SU-DHL-6 (cell line): Measurements from ENCODE around the gene CHORDC1.
"Not testable (repeated sequence)": the region's sequence is repeated elsewhere in the genome, so short reads cannot be mapped to it uniquely, and the experiment has no call there.

Source experiments
- H2AFZ ChIP-seq: fragments of 200-600 bp; sonication (generic); 2 replicates; pipeline ENCODE4 v1.6.1; 2014; ENCODE audit warnings: low read depth, mild to moderate bottlenecking, moderate library complexity, mixed read lengths, antibody characterized with exemption, low read length; ENCODE audit not compliant: severe bottlenecking
- H3F3A ChIP-seq: fragments of 200-600 bp; shearing (Covaris generic); 2 replicates; pipeline ENCODE4 v1.6.0; 2016; ENCODE audit warnings: antibody characterized with exemption, mild to moderate bottlenecking; ENCODE audit not compliant: insufficient read depth
- H3K27ac ChIP-seq: fragments of 200-600 bp; sonication (generic); 2 replicates; pipeline ENCODE4 v1.5.1; 2016; ENCODE audit warnings: low read depth, mild to moderate bottlenecking, low read length, moderate library complexity, mixed read lengths
- H3K27me3 ChIP-seq: fragments of 200-600 bp; sonication (generic), shearing (Covaris generic); 2 replicates; pipeline ENCODE4 v1.6.0; 2014; ENCODE audit warnings: mild to moderate bottlenecking, low read length
- H3K36me3 ChIP-seq: fragments of 200-600 bp; sonication (generic); 2 replicates; pipeline ENCODE4 v1.6.1; 2014; ENCODE audit warnings: mild to moderate bottlenecking, low read length, mixed read lengths
- H3K4me2 ChIP-seq: fragments of 300-600, 200-600 bp; shearing (Covaris generic), sonication (generic); 2 replicates; pipeline ENCODE4 v1.6.0; 2014; ENCODE audit warnings: low read length, low read depth, mild to moderate bottlenecking; ENCODE audit not compliant: poor library complexity, severe bottlenecking
- H3K4me3 ChIP-seq: fragments of 200-600 bp; sonication (generic); 2 replicates; pipeline ENCODE4 v1.5.1; 2014; ENCODE audit warnings: antibody characterized with exemption, low read length, mild to moderate bottlenecking, mixed read lengths; ENCODE audit not compliant: insufficient read depth, poor library complexity, severe bottlenecking
- H3K79me2 ChIP-seq: fragments of 200-600 bp; sonication (generic); 2 replicates; pipeline ENCODE4 v1.6.1; 2014; ENCODE audit warnings: mild to moderate bottlenecking, low read length, moderate library complexity; ENCODE audit not compliant: insufficient read depth
- H3K9ac ChIP-seq: fragments of 200-600 bp; sonication (generic); 2 replicates; pipeline ENCODE4 v1.7.0; 2014; ENCODE audit warnings: mild to moderate bottlenecking, low read length
- H3K9me2 ChIP-seq: fragments of 200-600 bp; sonication (generic); replicated peaks from 2 replicates; pipeline ENCODE4 v1.6.1; 2014; ENCODE audit warnings: low read length; ENCODE audit not compliant: insufficient read depth
- H3K9me3 ChIP-seq: fragments of 200-600 bp; sonication (generic); 2 replicates; pipeline ENCODE4 v1.6.1; 2014; ENCODE audit warnings: low read length, mixed read lengths; ENCODE audit not compliant: insufficient read depth
- H4K20me1 ChIP-seq: fragments of 200-600 bp; sonication (generic); 2 replicates; pipeline ENCODE4 v1.6.1; 2014; ENCODE audit warnings: low read depth, mild to moderate bottlenecking, antibody characterized with exemption, low read length, moderate library complexity, mixed read lengths
- CTCF ChIP-seq: fragments of 200-600 bp; sonication (generic); IDR thresholded peaks from one replicate; pipeline ENCODE4 v1.5.1; 2017; ENCODE audit warnings: antibody characterized with exemption, mild to moderate bottlenecking, low read length, moderate library complexity; ENCODE audit not compliant: insufficient read depth, poor library complexity, severe bottlenecking
- EZH2phosphoT487 ChIP-seq: fragments of 200-600 bp; sonication (generic), shearing (Covaris generic); conservative IDR thresholded peaks from 2 replicates; pipeline ENCODE4 v1.6.1; 2018; ENCODE audit warnings: mild to moderate bottlenecking, antibody characterized with exemption, low read length, moderate library complexity, mixed read lengths

Gene CHORDC1

GRCh38 chr11:90242894-90243416 is 20.1 kb upstream of the CHORDC1 start:
- Histone ChIP-seq H3K4me2 (no peak overlapping the region), H2AFZ (no peak overlapping the region), H3F3A (no peaks in the 10 kb centered on the region), H3K9me3 (no peaks in the 10 kb centered on the region), H3K4me3 (no peak overlapping the region), H4K20me1 (no peaks in the 10 kb centered on the region), H3K27me3 (no peaks in the 10 kb centered on the region), H3K27ac (no peak overlapping the region), H3K79me2 (no peaks in the 10 kb centered on the region), H3K9ac (no peak overlapping the region), H3K9me2 (no peaks in the 10 kb centered on the region), H3K36me3 (no peaks in the 10 kb centered on the region)
- TF ChIP-seq EZH2phosphoT487 (no peak), CTCF (no peak)

- Histone ChIP-seq H3K9me2 (no peaks in the 10 kb centered on the region), H2AFZ (no peak overlapping the region), H3F3A (no peaks in the 10 kb centered on the region), H4K20me1 (no peaks in the 10 kb centered on the region), H3K79me2 (no peaks in the 10 kb centered on the region), H3K9me3 (no peaks in the 10 kb centered on the region), H3K9ac (no peak overlapping the region), H3K36me3 (no peaks in the 10 kb centered on the region), H3K27ac (no peak overlapping the region), H3K4me3 (no peak overlapping the region), H3K27me3 (no peaks in the 10 kb centered on the region), H3K4me2 (no peak overlapping the region)
- TF ChIP-seq EZH2phosphoT487 (no peak), CTCF (no peak)
Measured at GRCh38 chr11:90241414-90241813, 18.6 kb upstream of the CHORDC1 start.

- not testable (repeated sequence) for H3K9ac ChIP-seq, H3K27me3 ChIP-seq, H4K20me1 ChIP-seq, H3K27ac ChIP-seq, H3K36me3 ChIP-seq, H3K79me2 ChIP-seq, H2AFZ ChIP-seq, H3K4me2 ChIP-seq, H3K9me3 ChIP-seq, H3F3A ChIP-seq, H3K9me2 ChIP-seq, H3K4me3 ChIP-seq
Measured at GRCh38 chr11:90239967-90240636, 17.3 kb upstream of the CHORDC1 start.

GRCh38 chr11:90237004-90237403 is 14.2 kb upstream of the CHORDC1 start:
- no peak overlapping the region for H3K27ac ChIP-seq
- no peaks in the 10 kb centered on the region for H3K9me3 ChIP-seq
- no peak overlapping the region for H3K9ac ChIP-seq
- H2AFZ ChIP-seq, result no peak overlapping the region
- H3F3A ChIP-seq, result no peaks in the 10 kb centered on the region
- H3K27me3 ChIP-seq, result no peaks in the 10 kb centered on the region
- no peaks in the 10 kb centered on the region for H3K79me2 ChIP-seq
- H3K9me2 ChIP-seq, result no peaks in the 10 kb centered on the region
- H3K36me3 ChIP-seq, result no peaks in the 10 kb centered on the region
- H3K4me3 ChIP-seq, result no peak overlapping the region
- H4K20me1 ChIP-seq, result no peaks in the 10 kb centered on the region
- no peak overlapping the region for H3K4me2 ChIP-seq
- TF ChIP-seq EZH2phosphoT487 (no peak), CTCF (no peak)
